Right atrium auricular region (tissue), 2 donors: ENCODE data around the gene GOLGA7B. TPM values are rescaled to one million over a fixed set of nuclear protein-coding genes. Genes with fewer than 3 reads are reported as not detected.
A peak's percentile ranks its signal among the peaks of the same experiment; 100 is the strongest.

Experiments used
- DNase-seq: peaks from one replicate; pipeline ENCODE4 v3.0.0-alpha.2; 2019; ENCODE audit warnings: low spot score
- H3K27ac ChIP-seq, 2 donors: fragments of 200-600 bp; sonication (generic); 1 replicate in 1 of 2; 2 replicates in 1 of 2; pipeline ENCODE4 v1.5.1; 2016 to 2019
- H3K27me3 ChIP-seq, 2 donors: fragments of 200-600 bp; sonication (generic); one replicate each; pipeline versions ENCODE4 v1.5.1 to v1.6.0; 2017 to 2019
- H3K36me3 ChIP-seq: fragments of 200-600 bp; sonication (generic); one replicate; pipeline ENCODE4 v1.5.1; 2016
- H3K4me1 ChIP-seq, 2 donors: fragments of 200-600 bp; sonication (generic); one replicate each; pipeline versions ENCODE4 v1.5.1 to v1.6.0; 2017 to 2019
- H3K4me3 ChIP-seq, 2 donors: fragments of 200-600 bp; sonication (generic); 1 replicate in 1 of 2; 2 replicates in 1 of 2; pipeline ENCODE4 v1.5.1; 2017 to 2019; ENCODE audit warnings: mild to moderate bottlenecking in 1 of 2, moderate library complexity in 1 of 2
- H3K9me3 ChIP-seq, 2 donors: fragments of 200-600 bp; sonication (generic); one replicate each; pipeline ENCODE4 v1.5.1; 2019
- total RNA-seq, 2 donors: library from RNA; depleted of rRNA; stranded (reverse); fragments of >200 nt; gene quantifications; one replicate each; pipeline ENCODE4 v1.1.0, GENCODE V29; 2016
- TF ChIP-seq, protein P1 (sequence below), 2 donors: fragments of 200-600 bp; sonication (generic); IDR thresholded peaks; one replicate each; pipeline ENCODE4 v1.5.1; 2019; ENCODE audit warnings: antibody characterized with exemption in 2 of 2

GOLGA7B gene
- total RNA-seq, 2 donors from 2014 or later: 1.3 to 3.2 TPM

DNA sequence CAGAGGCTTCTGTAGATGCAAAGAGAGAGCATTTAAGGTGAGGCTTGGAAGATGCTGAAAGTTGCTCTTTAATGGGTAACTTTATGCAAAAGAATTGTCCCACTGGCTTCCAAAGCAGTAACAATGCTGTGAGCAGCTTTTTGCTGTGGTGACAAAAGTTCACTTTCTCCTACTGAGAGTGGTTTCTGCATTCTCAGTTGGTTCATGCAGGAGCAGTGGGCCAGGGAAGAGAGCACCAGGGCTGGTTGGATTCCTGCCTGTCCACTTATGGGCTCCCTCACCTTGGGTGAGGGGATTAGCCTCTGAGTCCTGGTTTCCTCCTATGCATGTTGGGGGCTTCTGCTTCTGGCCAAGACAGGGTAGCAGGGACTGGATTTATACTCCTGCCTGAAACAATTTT, 31.1 kb upstream of the GOLGA7B start:
- no peak overlapping the region for H3K4me3 ChIP-seq
- TF ChIP-seq, protein P1, sequence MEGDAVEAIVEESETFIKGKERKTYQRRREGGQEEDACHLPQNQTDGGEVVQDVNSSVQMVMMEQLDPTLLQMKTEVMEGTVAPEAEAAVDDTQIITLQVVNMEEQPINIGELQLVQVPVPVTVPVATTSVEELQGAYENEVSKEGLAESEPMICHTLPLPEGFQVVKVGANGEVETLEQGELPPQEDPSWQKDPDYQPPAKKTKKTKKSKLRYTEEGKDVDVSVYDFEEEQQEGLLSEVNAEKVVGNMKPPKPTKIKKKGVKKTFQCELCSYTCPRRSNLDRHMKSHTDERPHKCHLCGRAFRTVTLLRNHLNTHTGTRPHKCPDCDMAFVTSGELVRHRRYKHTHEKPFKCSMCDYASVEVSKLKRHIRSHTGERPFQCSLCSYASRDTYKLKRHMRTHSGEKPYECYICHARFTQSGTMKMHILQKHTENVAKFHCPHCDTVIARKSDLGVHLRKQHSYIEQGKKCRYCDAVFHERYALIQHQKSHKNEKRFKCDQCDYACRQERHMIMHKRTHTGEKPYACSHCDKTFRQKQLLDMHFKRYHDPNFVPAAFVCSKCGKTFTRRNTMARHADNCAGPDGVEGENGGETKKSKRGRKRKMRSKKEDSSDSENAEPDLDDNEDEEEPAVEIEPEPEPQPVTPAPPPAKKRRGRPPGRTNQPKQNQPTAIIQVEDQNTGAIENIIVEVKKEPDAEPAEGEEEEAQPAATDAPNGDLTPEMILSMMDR (IDR thresholded peaks at IDR 0.05): no peak
- H3K36me3 ChIP-seq: no peaks in the 10 kb centered on the region
- H3K27ac ChIP-seq: no peak overlapping the region
- no peak for DNase-seq
- peaks cover 0 to 5% of the 10 kb centered on the region in 2 donors for H3K4me1 ChIP-seq
- H3K27me3 ChIP-seq: no peaks in the 10 kb centered on the region
- no peaks in the 10 kb centered on the region for H3K9me3 ChIP-seq

DNA sequence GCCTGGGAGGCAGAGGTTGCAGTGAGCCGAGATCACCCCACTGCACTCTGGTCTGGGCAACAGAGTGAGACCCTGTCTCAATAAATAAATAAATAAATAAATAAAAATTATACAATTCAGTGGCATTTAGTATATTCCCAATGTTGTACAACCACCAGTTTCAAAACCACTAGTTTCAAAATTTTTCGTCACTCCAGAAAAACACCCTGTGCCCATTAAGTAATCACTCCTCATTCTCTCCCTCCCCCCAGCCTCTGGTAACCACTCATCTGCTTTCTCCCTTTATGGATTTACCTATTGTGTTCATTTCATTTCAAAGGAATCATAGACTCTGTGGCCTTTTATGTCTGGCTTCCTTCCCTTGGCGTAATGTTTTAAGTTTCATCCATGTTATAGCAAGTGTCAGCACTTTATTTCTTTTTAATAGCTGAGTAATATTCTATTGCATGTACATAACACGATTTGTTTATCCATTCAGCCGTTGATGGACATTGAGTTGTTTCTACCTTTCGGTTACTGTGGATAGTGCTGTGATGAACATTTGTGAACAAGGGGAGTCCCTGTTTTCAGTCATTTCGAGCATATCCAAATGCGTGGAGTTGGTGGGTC, 29.4 kb upstream of the GOLGA7B start:
- Histone ChIP-seq H3K4me3 (no peak overlapping the region), H3K36me3 (no peaks in the 10 kb centered on the region), H3K4me1 (peaks cover 0 to 16% of the 10 kb centered on the region in 2 donors), H3K27me3 (no peaks in the 10 kb centered on the region), H3K27ac (no peak overlapping the region), H3K9me3 (no peaks in the 10 kb centered on the region)
- DNase-seq: no peak
- TF ChIP-seq, protein P1 (IDR thresholded peaks at IDR 0.05): no peak

DNA sequence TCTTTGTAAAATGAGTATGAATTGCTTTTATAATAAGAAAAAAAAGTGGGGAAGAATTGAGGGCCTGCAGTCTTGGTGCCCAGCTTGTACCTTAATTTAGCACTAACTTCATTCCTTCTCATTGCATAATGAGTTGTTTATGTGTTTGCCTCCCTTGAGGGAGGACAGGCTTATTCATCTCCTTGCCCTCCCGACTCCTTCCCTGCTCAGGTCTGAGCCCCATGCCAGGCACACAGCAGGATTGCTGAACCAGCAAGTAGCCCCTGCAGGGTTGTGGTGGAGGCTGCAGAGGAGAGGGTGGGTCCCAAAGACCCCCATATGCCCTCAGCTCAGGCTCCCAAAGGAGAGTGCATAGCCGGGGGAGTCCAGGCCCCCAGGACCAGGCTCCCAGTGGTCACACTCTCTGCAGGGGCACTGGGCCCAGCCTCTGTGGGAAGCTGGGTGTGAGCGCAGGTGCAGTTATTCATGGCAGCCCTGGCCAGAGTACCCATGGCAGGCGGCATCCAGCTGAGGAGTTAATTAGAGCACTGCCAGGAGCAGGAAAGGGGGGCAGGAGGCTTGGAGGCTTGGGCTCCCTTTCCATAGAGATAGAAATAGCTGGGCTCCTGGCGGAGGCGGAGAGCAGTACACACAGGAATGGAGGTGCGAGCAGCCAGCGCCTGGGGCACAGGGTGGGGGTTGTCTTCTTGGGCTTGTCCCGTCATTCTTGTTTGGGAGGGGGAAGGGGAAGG, 28.2 kb upstream of the GOLGA7B start:
- Histone ChIP-seq H3K27ac (peak overlapping the region; percentile 76 to 90), H3K4me1 (peaks cover 0 to 25% of the 10 kb centered on the region in 2 donors), H3K27me3 (no peaks in the 10 kb centered on the region), H3K36me3 (no peaks in the 10 kb centered on the region), H3K9me3 (no peaks in the 10 kb centered on the region), H3K4me3 (no peak overlapping the region)
- TF ChIP-seq, protein P1 (IDR thresholded peaks at IDR 0.05): peak; percentile 15 to 24
- DNase-seq: no peak

DNA sequence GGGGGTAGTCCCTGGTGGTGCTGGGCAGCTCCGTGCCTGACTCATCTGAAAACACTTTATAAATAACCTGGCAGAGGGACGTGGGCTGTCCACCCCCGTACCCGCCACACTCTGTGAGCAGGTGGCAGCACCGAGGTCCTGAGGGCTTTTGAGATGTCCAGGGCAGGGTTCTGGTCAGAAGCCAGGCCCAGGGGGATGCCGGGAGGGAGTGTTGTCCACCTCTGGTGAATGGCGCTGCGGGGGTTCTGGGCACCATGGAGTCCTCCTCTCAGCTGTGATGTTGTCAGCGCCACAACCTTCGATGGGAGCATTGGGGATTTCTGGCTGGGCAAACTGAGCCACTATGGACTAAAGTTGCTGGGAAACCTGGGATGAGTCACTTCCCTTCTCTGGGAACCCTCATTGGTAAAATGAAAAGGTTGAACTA, 27.4 kb upstream of the GOLGA7B start:
- H3K27me3 ChIP-seq: no peaks in the 10 kb centered on the region
- peak; percentile 61 for DNase-seq
- peaks cover 0 to 25% of the 10 kb centered on the region in 2 donors for H3K4me1 ChIP-seq
- H3K9me3 ChIP-seq: no peaks in the 10 kb centered on the region
- TF ChIP-seq, protein P1 (IDR thresholded peaks at IDR 0.05): no peak
- H3K36me3 ChIP-seq: no peaks in the 10 kb centered on the region
- H3K4me3 ChIP-seq: peak overlapping the region in 1 of 2 donors; percentile 15
- peak overlapping the region; percentile 76 to 90 for H3K27ac ChIP-seq

DNA sequence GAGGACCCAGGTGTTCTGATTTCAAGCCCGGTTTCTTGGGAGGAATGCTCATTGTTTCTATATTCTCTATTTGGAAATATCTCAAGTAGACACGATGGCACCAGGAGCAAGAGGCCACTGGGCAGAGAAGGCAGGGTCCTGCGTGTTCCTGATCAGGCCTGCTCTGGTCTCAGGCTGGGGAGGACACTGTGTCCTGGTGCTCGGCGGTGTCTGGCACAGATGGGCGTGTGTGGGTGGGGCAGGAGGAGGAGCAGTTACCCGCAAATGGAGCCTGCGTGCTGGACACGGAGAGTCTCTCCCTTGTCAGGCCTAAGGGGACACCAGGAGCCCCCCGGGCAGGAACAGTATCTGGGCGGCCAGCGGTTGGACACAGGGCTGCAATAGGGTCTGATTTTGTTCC, 25.9 kb upstream of the GOLGA7B start:
- H3K27ac ChIP-seq: peak overlapping the region; percentile 76 to 90

More for the DNA sequence above, 25.9 kb upstream of the GOLGA7B start:
- H3K36me3 ChIP-seq: no peaks in the 10 kb centered on the region
- H3K4me1 ChIP-seq: peaks cover 0 to 32% of the 10 kb centered on the region in 2 donors
- DNase-seq: no peak
- TF ChIP-seq, protein P1 (IDR thresholded peaks at IDR 0.05): no peak
- no peaks in the 10 kb centered on the region for H3K27me3 ChIP-seq
- peak overlapping the region in 1 of 2 donors; percentile 15 for H3K4me3 ChIP-seq
- no peaks in the 10 kb centered on the region for H3K9me3 ChIP-seq
